Muscle of leg (tissue), 11 donors: ENCODE data around the gene TRIO. TPM values are rescaled to one million over a fixed set of nuclear protein-coding genes. Genes with fewer than 3 reads are reported as not detected.

ENCODE experiments used
- DNase-seq: peaks from one replicate; pipeline ENCODE4 v3.0.0; 2013
- H3K27ac ChIP-seq: one replicate; pipeline ENCODE4 v1.5.1; 2013; ENCODE audit warnings: mild to moderate bottlenecking, low read length, control low read depth
- H3K27me3 ChIP-seq: one replicate; pipeline ENCODE4 v1.6.1; 2013; ENCODE audit warnings: low read length; ENCODE audit not compliant: control insufficient read depth, insufficient read depth
- H3K36me3 ChIP-seq: one replicate; pipeline ENCODE4 v1.6.1; 2013; ENCODE audit warnings: low read length; ENCODE audit not compliant: control insufficient read depth, insufficient read depth
- H3K4me1 ChIP-seq: one replicate; pipeline ENCODE4 v1.6.1; 2013; ENCODE audit warnings: low read length; ENCODE audit not compliant: control insufficient read depth, insufficient read depth
- H3K4me3 ChIP-seq: one replicate; pipeline ENCODE4 v1.5.1; 2013; ENCODE audit warnings: low read length, control low read depth
- H3K9me3 ChIP-seq: replicated peaks from 2 replicates; pipeline ENCODE4 v1.6.1; 2013; ENCODE audit warnings: low read depth, low read length; ENCODE audit not compliant: control insufficient read depth
- WGBS: methylation state at CpG from one replicate; pipeline ENCODE4 v1.1.5; 2013; ENCODE audit warnings: missing lambda C conversion rate; ENCODE audit not compliant: insufficient coverage; 5-methylcytosine and 5-hydroxymethylcytosine counted together
- polyA plus RNA-seq, 8 donors: library from polyadenylated mRNA; unstranded; fragments of 120-200 nt; gene quantifications; one replicate each; pipeline versions ENCODE4 v1.2.1 to v1.2.3, GENCODE V29; 2013; ENCODE audit warnings: inconsistent platforms in 1 of 8, low replicate concordance in 1 of 8; ENCODE audit not compliant: insufficient read length in 8 of 8, insufficient read depth in 1 of 8
- total RNA-seq: library from RNA; stranded (reverse); fragments of 120-200 nt; gene quantifications from one replicate; pipeline ENCODE4 v1.2.4, GENCODE V29; 2013

TRIO gene
- total and polyA plus RNA-seq, 9 donors: 124 to 219 (median 168) TPM

- Histone ChIP-seq H3K4me3 (no peak overlapping the region), H3K27me3 (no peaks in the 10 kb centered on the region), H3K4me1 (peaks cover 2% of the 10 kb centered on the region), H3K9me3 (no peaks in the 10 kb centered on the region), H3K27ac (no peak overlapping the region), H3K36me3 (peaks cover 32% of the 10 kb centered on the region)
- whole genome bisulfite sequencing: 100% methylated on average over 1 of the region's 14 CpGs
- DNase-seq: no peak
Measured at GRCh38 chr5:14328144-14328543, 185.0 kb downstream of the TRIO start.

- Histone ChIP-seq H3K36me3 (peaks cover 48% of the 10 kb centered on the region), H3K4me1 (peaks cover 1% of the 10 kb centered on the region), H3K27ac (no peak overlapping the region), H3K9me3 (no peaks in the 10 kb centered on the region), H3K27me3 (no peaks in the 10 kb centered on the region), H3K4me3 (no peak overlapping the region)
- WGBS: no CpG with 5 or more reads among the region's 2 CpGs
- no peak for DNase-seq
Measured at GRCh38 chr5:14330291-14330690, 187.1 kb downstream of the TRIO start.

- no peak overlapping the region for H3K27ac ChIP-seq
Measured at GRCh38 chr5:14330729-14331385, 187.7 kb downstream of the TRIO start.

GRCh38 chr5:14331386-14331781, 188.2 kb downstream of the TRIO start:
- Histone ChIP-seq H3K27ac (no peak overlapping the region), H3K9me3 (no peaks in the 10 kb centered on the region), H3K4me3 (no peak overlapping the region), H3K36me3 (peaks cover 45% of the 10 kb centered on the region), H3K27me3 (no peaks in the 10 kb centered on the region), H3K4me1 (no peaks in the 10 kb centered on the region)
- DNase-seq: no peak
- 89% methylated on average over 2 of the region's 4 CpGs for WGBS

More at GRCh38 chr5:14330729-14331385, 187.7 kb downstream of the TRIO start:
- Histone ChIP-seq H3K27me3 (no peaks in the 10 kb centered on the region), H3K9me3 (no peaks in the 10 kb centered on the region), H3K36me3 (peaks cover 50% of the 10 kb centered on the region), H3K4me1 (no peaks in the 10 kb centered on the region), H3K4me3 (no peak overlapping the region)
- no peak for DNase-seq
- WGBS: 90% methylated on average over 6 of the region's 14 CpGs

- Histone ChIP-seq H3K27ac (no peak overlapping the region), H3K36me3 (peaks cover 51% of the 10 kb centered on the region), H3K4me1 (no peaks in the 10 kb centered on the region), H3K27me3 (no peaks in the 10 kb centered on the region), H3K9me3 (no peaks in the 10 kb centered on the region), H3K4me3 (no peak overlapping the region)
- DNase-seq: no peak
- 71% methylated on average over 1 of the region's 6 CpGs for WGBS
Measured at GRCh38 chr5:14332038-14332631, 189.0 kb downstream of the TRIO start.

- 91% methylated on average over 6 of the region's 10 CpGs for WGBS
Measured at GRCh38 chr5:14332746-14333145, 189.6 kb downstream of the TRIO start.

GRCh38 chr5:14337593-14337992, 194.5 kb downstream of the TRIO start:
- Histone ChIP-seq H3K4me3 (no peak overlapping the region), H3K27ac (no peak overlapping the region), H3K27me3 (no peaks in the 10 kb centered on the region), H3K9me3 (no peaks in the 10 kb centered on the region), H3K36me3 (peaks cover 61% of the 10 kb centered on the region), H3K4me1 (peaks cover 2% of the 10 kb centered on the region)
- 88% methylated on average over 5 of the region's 7 CpGs for WGBS
- DNase-seq: no peak

More at GRCh38 chr5:14332746-14333145, 189.6 kb downstream of the TRIO start:
- DNase-seq: no peak
- H3K9me3 ChIP-seq: no peaks in the 10 kb centered on the region
- H3K36me3 ChIP-seq: peaks cover 56% of the 10 kb centered on the region
- H3K27ac ChIP-seq: no peak overlapping the region
- H3K4me1 ChIP-seq: no peaks in the 10 kb centered on the region
- H3K4me3 ChIP-seq: no peak overlapping the region
- no peaks in the 10 kb centered on the region for H3K27me3 ChIP-seq

GRCh38 chr5:14339468-14339867, 196.3 kb downstream of the TRIO start:
- WGBS: 91% methylated on average over 9 of the region's 11 CpGs
- Histone ChIP-seq H3K27me3 (no peaks in the 10 kb centered on the region), H3K9me3 (no peaks in the 10 kb centered on the region), H3K4me1 (peaks cover 2% of the 10 kb centered on the region), H3K4me3 (no peak overlapping the region), H3K27ac (no peak overlapping the region), H3K36me3 (peaks cover 48% of the 10 kb centered on the region)
- DNase-seq: no peak

GRCh38 chr5:14341571-14342230, 198.6 kb downstream of the TRIO start:
- H3K27ac ChIP-seq: no peak overlapping the region
- peaks cover 2% of the 10 kb centered on the region for H3K4me1 ChIP-seq
- WGBS: 48% methylated on average over 3 of the region's 4 CpGs
- peaks cover 34% of the 10 kb centered on the region for H3K36me3 ChIP-seq
- H3K4me3 ChIP-seq: no peak overlapping the region
- no peaks in the 10 kb centered on the region for H3K9me3 ChIP-seq
- DNase-seq: no peak
- H3K27me3 ChIP-seq: no peaks in the 10 kb centered on the region

GRCh38 chr5:14342306-14342705, 199.2 kb downstream of the TRIO start:
- H3K4me1 ChIP-seq: peaks cover 2% of the 10 kb centered on the region
- no peak for DNase-seq
- H3K27me3 ChIP-seq: no peaks in the 10 kb centered on the region
- H3K9me3 ChIP-seq: no peaks in the 10 kb centered on the region
- no peak overlapping the region for H3K4me3 ChIP-seq
- H3K27ac ChIP-seq: no peak overlapping the region
- H3K36me3 ChIP-seq: peaks cover 31% of the 10 kb centered on the region
- WGBS: 58% methylated on average over 2 of the region's 3 CpGs
